ENCODE measurements around the gene MYO5B. TPM values are rescaled to one million over a fixed set of nuclear protein-coding genes. Genes with fewer than 3 reads are reported as not detected.
A peak's percentile ranks its signal among the peaks of the same experiment; 100 is the strongest.

MYO5B gene
- total and polyA plus RNA-seq, 2 experiments from 2014 or later: 20.3 to 41.9 TPM

- Histone ChIP-seq H3K4me2 (peak within 1 kb of the TSS; percentile 88), H4K20me1 (ENCODE audit: insufficient read depth, poor library complexity, severe bottlenecking) (no peaks in the 10 kb centered on the region), H2AFZ (peak within 1 kb of the TSS; percentile 81), H3K27me3 (no peaks in the 10 kb centered on the region), H3K27ac (peak within 1 kb of the TSS; percentile 99), H3K79me2 (peaks cover 62% of the 10 kb centered on the region), H3K4me3 (peak within 1 kb of the TSS; percentile 79), H3K4me1 (ENCODE audit: insufficient read depth) (peaks cover 17% of the 10 kb centered on the region), H3K36me3 (replicated peaks; ENCODE audit: insufficient read depth, low read depth) (no peaks in the 10 kb centered on the region), H3K9me2 (replicated peaks; ENCODE audit: insufficient read depth) (no peaks in the 10 kb centered on the region), H3K9me3 (ENCODE audit: low read depth) (no peaks in the 10 kb centered on the region)
- TF ChIP-seq EZH2 (IDR thresholded peaks at IDR 0.05; ENCODE audit: borderline replicate concordance) (no peak), EZH2phosphoT487 (IDR thresholded peaks at IDR 0.05; ENCODE audit: low read depth, severe bottlenecking, unreplicated experiment) (no peak)
- TF ChIP-seq, protein P1, sequence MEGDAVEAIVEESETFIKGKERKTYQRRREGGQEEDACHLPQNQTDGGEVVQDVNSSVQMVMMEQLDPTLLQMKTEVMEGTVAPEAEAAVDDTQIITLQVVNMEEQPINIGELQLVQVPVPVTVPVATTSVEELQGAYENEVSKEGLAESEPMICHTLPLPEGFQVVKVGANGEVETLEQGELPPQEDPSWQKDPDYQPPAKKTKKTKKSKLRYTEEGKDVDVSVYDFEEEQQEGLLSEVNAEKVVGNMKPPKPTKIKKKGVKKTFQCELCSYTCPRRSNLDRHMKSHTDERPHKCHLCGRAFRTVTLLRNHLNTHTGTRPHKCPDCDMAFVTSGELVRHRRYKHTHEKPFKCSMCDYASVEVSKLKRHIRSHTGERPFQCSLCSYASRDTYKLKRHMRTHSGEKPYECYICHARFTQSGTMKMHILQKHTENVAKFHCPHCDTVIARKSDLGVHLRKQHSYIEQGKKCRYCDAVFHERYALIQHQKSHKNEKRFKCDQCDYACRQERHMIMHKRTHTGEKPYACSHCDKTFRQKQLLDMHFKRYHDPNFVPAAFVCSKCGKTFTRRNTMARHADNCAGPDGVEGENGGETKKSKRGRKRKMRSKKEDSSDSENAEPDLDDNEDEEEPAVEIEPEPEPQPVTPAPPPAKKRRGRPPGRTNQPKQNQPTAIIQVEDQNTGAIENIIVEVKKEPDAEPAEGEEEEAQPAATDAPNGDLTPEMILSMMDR (IDR thresholded peaks at IDR 0.05; ENCODE audit: poor library complexity): no peak
- DNase-seq (ENCODE audit: low spot score): peak; percentile 92
- WGBS (ENCODE audit: low lambda C conversion rate, missing lambda C conversion rate): under 1% methylated on average over 58 of the region's 74 CpGs
Observed at GRCh38 chr18:49813319-49814146, 381.4 kb downstream of the MYO5B start, which contains the start of gene ACAA2. Gene ACAA2 (minus strand): TSS chr18:49813533. CDS start chr18:49813484, 49 bp downstream.

DNA sequence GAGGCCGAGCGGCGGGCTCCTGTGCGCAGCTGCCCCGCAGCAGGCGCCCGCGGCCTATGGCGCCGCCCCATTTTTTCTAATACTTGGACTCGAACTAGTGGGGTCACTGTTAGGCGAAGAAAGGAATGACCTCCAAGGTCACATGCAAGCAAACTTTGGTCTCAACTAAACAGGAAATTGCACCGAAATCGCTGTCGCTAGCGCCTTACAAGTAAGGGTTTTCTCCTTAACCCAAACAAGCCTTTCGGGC, 382.0 kb downstream of the MYO5B start:
- DNase-seq (ENCODE audit: low spot score): peak; percentile 60
- peaks cover 17% of the 10 kb centered on the region for H3K4me1 ChIP-seq (ENCODE audit: insufficient read depth)
- H3K36me3 ChIP-seq (replicated peaks; ENCODE audit: insufficient read depth, low read depth): no peaks in the 10 kb centered on the region
- H2AFZ ChIP-seq: peak overlapping the region; percentile 78
- peak overlapping the region; percentile 88 for H3K4me2 ChIP-seq
- peak overlapping the region; percentile 99 for H3K27ac ChIP-seq
- no peaks in the 10 kb centered on the region for H3K27me3 ChIP-seq
- H3K9me3 ChIP-seq (ENCODE audit: low read depth): no peaks in the 10 kb centered on the region
- TF ChIP-seq EZH2phosphoT487 (IDR thresholded peaks at IDR 0.05; ENCODE audit: low read depth, severe bottlenecking, unreplicated experiment) (no peak), EZH2 (IDR thresholded peaks at IDR 0.05; ENCODE audit: borderline replicate concordance) (no peak)
- TF ChIP-seq, protein P1 (IDR thresholded peaks at IDR 0.05; ENCODE audit: poor library complexity): no peak
- peak overlapping the region; percentile 52 for H3K4me3 ChIP-seq
- H4K20me1 ChIP-seq (ENCODE audit: insufficient read depth, poor library complexity, severe bottlenecking): no peaks in the 10 kb centered on the region
- H3K9me2 ChIP-seq (replicated peaks; ENCODE audit: insufficient read depth): no peaks in the 10 kb centered on the region
- peaks cover 68% of the 10 kb centered on the region for H3K79me2 ChIP-seq
- WGBS (ENCODE audit: low lambda C conversion rate, missing lambda C conversion rate): 2% methylated on average over 17 of the region's 17 CpGs

- Histone ChIP-seq H3K4me2 (peak overlapping the region; percentile 88), H2AFZ (peak overlapping the region; percentile 78), H4K20me1 (ENCODE audit: insufficient read depth, poor library complexity, severe bottlenecking) (no peaks in the 10 kb centered on the region), H3K9me3 (ENCODE audit: low read depth) (no peaks in the 10 kb centered on the region), H3K9me2 (replicated peaks; ENCODE audit: insufficient read depth) (no peaks in the 10 kb centered on the region), H3K27ac (peak overlapping the region; percentile 99), H3K4me1 (ENCODE audit: insufficient read depth) (peaks cover 14% of the 10 kb centered on the region), H3K27me3 (no peaks in the 10 kb centered on the region), H3K4me3 (peak overlapping the region; percentile 52), H3K36me3 (replicated peaks; ENCODE audit: insufficient read depth, low read depth) (no peaks in the 10 kb centered on the region), H3K79me2 (peaks cover 73% of the 10 kb centered on the region)
- DNase-seq (ENCODE audit: low spot score): no peak
- TF ChIP-seq, protein P1 (IDR thresholded peaks at IDR 0.05; ENCODE audit: poor library complexity): no peak
- TF ChIP-seq EZH2 (IDR thresholded peaks at IDR 0.05; ENCODE audit: borderline replicate concordance): no peak
- no peak for TF ChIP-seq EZH2phosphoT487 (IDR thresholded peaks at IDR 0.05; ENCODE audit: low read depth, severe bottlenecking, unreplicated experiment)
- WGBS (ENCODE audit: low lambda C conversion rate, missing lambda C conversion rate): 33% methylated on average over 13 of the region's 13 CpGs
Observed at GRCh38 chr18:49812286-49813068, 382.5 kb downstream of the MYO5B start.

All from hepatocyte (in vitro differentiated cells).